NCI-H510A (cell line): ENCODE data around the gene KCNN3.
A peak's percentile ranks its signal among the peaks of the same experiment; 100 is the strongest.

Experiments used
- DNase-seq: peaks from one replicate; lab custom pipeline; 2025; lab: John Stamatoyannopoulos, UW

KCNN3 gene

GRCh38 chr1:154791292-154792166 lies 78.6 kb downstream of the KCNN3 start:
- peak; percentile 51 for DNase-seq

GRCh38 chr1:154788886-154789285 lies 81.2 kb downstream of the KCNN3 start:
- no peak for DNase-seq

DNA sequence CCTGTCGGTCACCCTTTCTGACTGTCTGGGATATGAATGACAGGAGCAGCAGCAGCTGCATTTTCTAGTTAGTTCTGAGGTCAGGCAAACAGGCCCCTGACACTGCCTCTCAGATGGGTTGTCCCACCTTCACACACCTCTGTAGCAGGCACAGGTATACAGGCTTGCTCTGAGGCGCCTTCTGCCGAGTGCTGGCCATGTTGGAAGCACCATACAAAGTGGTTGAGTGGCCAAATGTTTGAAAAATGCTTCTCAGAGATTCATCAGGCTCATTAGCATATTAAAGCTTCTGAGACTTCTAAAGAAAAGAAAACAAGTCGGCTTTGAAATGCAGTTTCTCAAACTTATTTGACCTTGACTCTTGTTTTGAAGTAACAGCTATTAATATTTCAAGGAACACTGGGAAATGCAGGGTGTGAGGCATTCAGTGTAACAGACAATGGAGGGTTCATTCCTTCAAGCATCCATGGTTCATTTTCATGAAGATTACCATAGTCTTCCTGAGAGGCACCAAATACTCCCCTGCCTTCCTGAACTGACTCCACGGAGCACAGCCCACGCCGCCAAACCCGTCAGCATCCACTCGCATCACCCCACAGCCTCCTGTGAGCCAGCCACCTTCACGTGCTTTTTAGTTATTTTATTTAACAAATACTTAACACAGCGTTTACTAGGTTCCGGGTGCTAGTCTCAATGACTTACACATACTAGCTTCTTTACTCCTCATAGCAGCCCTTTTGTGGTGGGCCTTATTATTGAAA lies 81.8 kb downstream of the KCNN3 start:
- DNase-seq, result no peak

GRCh38 chr1:154786804-154787570 lies 83.1 kb downstream of the KCNN3 start:
- DNase-seq, result no peak

DNA sequence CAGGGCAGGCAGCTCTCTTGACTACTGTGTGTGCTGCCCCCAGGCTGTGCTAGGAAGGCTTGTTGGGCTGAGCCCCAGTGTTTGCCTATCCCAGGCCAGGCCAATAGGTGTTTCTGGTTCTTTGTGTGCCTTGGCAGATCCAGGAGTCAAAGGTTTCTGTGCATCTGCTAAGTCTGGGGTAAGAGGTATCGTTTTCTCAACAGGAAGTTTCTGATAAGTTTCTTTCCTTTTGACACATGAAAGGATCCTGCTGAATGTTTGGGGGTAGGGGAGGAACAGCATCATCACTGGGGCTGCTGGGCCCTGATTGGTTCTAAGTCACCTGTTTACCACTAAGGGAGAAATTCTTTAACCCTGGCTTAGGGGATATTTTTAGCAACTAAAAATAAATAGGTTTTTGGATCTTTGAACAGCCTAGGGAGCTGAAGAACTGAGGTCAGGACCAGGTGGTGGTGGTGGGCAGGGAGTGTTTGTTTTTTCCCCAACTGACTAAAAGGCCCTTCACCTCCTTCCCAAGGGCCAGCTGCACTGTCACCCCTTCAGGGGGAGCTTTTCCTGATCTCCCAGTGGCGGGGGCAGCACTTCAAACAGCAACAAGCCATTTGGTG lies 85.1 kb downstream of the KCNN3 start:
- no peak for DNase-seq

- no peak for DNase-seq
These were observed 85.7 kb downstream of the KCNN3 start for GRCh38 chr1:154784416-154784815.

GRCh38 chr1:154783976-154784375 lies 86.1 kb downstream of the KCNN3 start:
- no peak for DNase-seq

- DNase-seq, result no peak
These were observed 89.5 kb downstream of the KCNN3 start for GRCh38 chr1:154780541-154780940.

DNA sequence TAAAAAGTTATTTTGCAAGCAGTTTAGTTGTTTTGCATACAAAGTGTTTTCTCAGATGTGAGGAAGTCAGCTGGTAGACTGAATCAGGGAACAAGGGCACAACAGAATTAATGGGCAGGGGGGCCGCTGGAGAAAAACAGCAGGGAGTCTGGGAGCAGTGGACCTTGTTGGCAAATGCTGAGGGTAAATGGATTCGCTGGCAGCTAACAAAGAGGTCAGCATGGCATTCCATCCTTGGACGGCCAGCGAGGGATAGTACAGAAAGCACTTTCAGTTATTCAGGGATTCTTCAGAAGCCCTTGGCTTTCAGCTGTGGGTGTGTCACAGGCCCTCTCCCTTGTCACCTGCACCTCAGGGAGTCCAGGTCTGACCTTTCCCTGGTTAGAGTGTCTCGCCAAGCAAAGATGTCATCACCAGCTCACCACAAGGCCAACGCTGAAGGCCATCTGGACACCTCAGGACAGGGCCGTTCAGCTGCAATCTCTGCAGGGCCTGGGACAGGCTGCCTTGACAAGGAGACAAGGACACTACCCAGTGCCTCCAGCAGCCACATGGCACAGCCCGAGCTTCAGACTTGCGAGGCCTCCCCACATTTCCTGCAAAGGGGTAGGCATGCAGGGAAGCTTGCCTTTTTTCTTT lies 90.4 kb downstream of the KCNN3 start:
- DNase-seq, result no peak

DNA sequence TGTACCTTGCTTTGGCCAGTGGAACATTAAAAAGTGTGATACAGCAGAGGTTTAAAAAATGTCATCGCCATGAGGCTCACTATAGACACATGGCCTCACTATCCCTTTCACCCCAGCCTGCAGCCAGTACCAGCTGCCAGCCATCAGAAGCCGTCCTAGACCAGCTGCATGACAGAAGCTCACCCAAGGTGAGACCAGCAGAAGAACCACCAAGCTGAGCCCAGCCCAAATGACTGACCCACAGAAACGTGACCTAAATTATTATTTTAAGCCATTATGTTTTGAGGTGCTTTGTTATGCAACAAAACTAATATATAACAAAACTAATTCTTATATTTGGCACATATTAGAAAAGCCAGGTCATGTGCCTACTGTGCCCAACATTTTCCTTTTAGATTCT lies 91.1 kb downstream of the KCNN3 start:
- no peak for DNase-seq

- DNase-seq, result no peak
These were observed 91.8 kb downstream of the KCNN3 start for GRCh38 chr1:154778275-154778674.

DNA sequence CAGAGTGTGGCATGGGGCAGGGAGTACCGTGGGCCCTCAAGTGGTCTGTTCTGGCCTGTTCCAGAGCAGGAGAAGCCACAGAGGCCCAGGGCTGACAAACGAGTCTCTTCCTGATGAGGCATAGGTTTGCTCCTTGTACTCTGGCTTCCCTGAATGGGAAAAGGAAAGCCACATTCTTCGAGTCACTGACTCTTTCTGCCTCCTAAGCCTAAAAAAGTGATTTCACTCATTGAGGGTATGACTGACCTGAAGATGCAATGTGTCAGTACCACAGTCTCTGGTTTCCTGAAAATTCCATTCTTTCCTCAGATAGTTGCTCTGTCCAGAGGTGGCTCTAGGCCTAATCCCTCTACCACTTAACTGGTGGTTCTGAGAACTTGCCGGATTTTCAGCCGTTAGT lies 92.3 kb downstream of the KCNN3 start:
- DNase-seq, result no peak

DNA sequence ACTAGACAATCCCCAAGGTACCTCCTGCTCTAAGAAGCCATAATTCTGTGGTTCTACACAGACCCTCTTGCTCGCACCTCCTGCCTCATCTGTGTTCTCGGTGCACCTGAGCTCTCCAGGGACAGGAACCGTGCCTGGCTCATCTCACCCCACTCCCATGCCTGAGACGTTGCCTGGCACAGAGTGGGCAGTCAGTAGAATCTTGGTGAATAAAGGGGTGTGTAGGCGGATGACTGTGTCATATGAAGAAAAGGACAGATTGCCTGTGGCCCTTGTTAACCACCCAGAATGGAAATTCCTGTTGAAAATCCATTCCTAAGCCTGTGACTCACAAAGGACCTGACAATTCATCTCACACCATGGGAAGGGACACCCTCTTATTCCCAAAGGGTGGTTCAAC lies 92.9 kb downstream of the KCNN3 start:
- no peak for DNase-seq

DNA sequence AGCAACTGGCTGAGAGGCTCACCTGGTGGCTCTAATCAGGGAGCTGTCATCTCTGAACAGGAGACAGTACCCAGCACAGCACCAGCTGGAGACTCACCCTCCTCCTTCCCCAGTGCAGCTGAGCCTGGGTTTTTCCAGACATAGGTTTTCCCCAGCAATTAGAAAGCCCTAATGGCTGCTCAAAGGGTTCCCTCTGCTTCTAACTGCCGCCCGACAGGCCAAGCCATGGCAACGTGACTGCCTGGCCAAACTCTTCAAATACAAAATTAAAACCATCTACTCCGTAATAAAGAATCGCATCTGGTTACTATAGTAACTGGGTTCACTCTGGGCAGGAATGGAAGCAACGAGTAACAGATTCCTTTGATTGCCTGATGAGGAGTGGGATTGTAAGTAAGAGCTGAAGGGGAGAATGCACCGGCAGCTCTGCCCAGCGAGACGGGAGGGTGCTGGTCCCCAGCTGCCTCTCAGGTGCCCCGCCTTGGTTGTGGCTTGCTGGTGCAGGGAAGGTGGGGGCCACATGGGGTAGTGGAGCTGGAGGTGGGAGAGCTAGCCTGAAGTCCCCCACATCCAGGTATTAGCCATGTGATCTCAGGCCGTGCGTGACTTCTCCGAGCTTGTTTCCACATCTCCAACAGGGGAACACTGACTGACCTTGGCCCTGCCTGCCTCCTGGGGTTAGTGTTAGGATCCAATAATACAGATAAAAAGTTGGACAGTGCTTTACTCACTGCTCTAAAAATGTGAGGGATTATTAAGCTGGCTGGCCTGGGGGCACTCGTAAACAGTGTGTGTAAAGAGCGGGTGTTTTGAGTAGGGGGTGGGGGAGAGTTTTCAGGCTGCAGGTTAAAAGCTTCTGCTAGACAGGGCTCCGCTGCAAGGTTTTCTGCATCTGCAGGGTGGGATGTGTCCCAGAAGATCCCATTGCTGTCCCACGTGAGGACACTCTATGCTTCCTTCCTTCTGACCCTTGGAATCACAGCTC lies 94.2 kb downstream of the KCNN3 start:
- no peak for DNase-seq

DNA sequence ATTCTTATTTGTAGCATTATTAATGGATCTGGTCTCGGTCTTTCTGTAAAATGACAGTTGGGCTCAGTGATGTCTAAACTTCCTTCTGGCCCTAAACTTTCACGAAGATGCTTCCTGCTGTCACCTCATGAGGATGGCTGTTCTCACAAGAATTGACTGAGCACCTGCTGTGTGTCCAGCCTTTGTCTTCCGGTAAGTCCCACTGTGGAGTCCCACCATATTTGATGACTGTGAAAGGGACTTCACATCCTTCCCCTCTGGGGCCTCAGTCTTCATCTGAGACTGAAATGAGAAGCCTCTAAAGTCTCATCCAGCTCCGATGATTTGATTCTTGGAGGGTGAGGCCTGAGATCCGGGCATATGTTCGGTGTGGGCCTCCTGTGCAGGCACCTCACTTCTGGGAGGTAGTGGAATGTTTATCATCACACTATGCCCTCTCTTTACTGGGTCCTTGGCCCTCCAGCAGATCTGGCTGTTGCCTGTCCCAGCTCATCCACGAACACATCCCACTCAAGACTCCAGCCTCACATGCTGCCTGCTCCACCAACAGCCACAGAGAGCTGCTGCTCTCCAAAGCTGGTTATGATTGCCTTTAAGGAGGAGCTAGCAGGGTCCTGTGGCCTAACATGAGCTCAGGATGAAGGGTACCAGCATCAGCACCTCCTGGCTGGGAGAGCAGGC lies 95.8 kb downstream of the KCNN3 start:
- DNase-seq, result no peak

- no peak for DNase-seq
These were observed 96.5 kb downstream of the KCNN3 start for GRCh38 chr1:154773551-154773950.

- DNase-seq, result no peak
These were observed 97.2 kb downstream of the KCNN3 start for GRCh38 chr1:154772606-154773506.

DNA sequence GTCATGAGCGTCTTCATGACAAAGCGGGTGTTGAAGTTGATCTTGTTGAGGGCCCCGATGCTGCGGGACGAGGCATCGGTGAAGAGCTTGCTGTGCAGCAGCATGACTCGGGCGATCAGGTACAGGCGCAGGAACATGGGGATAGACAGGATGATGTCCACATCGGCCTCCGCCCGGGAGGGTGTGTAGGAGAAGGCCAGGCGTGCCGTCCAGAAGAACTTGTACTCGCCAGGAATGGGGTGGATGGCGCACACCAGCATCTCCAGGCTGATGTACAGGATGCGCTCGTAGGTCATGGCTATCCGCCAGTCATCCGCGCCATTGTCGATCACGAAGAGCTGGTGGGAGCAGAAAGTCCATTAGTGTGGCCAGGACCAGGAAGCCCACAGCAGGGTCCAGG lies 98.0 kb downstream of the KCNN3 start:
- no peak for DNase-seq
